Epithelial cell of proximal tubule (primary cell): ENCODE measurements around the gene ACSS3. TPM values are rescaled to one million over a fixed set of nuclear protein-coding genes. Genes with fewer than 3 reads are reported as not detected.

Experiments used
- DNase-seq: peaks from one replicate; pipeline ENCODE4 v3.0.0-alpha.2; 2011; ENCODE audit warnings: low read depth
- H3K4me3 ChIP-seq: 2 replicates; pipeline ENCODE4 v1.5.1; 2011; ENCODE audit warnings: low read depth, mild to moderate bottlenecking, low read length
- total RNA-seq: library from RNA; depleted of rRNA; stranded (reverse); fragments of >200 nt; gene quantifications from 2 replicates; pipeline ENCODE4 v1.2.3, GENCODE V29; 2015
- TF ChIP-seq, protein P1 (sequence below): conservative IDR thresholded peaks from 2 replicates; pipeline ENCODE4 v1.5.1; 2012; ENCODE audit warnings: low read depth, mild to moderate bottlenecking, low read length

The ACSS3 gene
- total RNA-seq, 1 donor from 2014 or later: 3.4 TPM

GRCh38 chr12:81231574-81232368, 153.9 kb downstream of the ACSS3 start:
- TF ChIP-seq, protein P1, sequence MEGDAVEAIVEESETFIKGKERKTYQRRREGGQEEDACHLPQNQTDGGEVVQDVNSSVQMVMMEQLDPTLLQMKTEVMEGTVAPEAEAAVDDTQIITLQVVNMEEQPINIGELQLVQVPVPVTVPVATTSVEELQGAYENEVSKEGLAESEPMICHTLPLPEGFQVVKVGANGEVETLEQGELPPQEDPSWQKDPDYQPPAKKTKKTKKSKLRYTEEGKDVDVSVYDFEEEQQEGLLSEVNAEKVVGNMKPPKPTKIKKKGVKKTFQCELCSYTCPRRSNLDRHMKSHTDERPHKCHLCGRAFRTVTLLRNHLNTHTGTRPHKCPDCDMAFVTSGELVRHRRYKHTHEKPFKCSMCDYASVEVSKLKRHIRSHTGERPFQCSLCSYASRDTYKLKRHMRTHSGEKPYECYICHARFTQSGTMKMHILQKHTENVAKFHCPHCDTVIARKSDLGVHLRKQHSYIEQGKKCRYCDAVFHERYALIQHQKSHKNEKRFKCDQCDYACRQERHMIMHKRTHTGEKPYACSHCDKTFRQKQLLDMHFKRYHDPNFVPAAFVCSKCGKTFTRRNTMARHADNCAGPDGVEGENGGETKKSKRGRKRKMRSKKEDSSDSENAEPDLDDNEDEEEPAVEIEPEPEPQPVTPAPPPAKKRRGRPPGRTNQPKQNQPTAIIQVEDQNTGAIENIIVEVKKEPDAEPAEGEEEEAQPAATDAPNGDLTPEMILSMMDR: no peak
- DNase-seq: no peak

GRCh38 chr12:81245458-81245857, 167.6 kb downstream of the ACSS3 start:
- TF ChIP-seq, protein P1: no peak
- DNase-seq: no peak
- H3K4me3 ChIP-seq: no peak overlapping the region

More at GRCh38 chr12:81231574-81232368, 153.9 kb downstream of the ACSS3 start:
- no peak overlapping the region for H3K4me3 ChIP-seq

DNA sequence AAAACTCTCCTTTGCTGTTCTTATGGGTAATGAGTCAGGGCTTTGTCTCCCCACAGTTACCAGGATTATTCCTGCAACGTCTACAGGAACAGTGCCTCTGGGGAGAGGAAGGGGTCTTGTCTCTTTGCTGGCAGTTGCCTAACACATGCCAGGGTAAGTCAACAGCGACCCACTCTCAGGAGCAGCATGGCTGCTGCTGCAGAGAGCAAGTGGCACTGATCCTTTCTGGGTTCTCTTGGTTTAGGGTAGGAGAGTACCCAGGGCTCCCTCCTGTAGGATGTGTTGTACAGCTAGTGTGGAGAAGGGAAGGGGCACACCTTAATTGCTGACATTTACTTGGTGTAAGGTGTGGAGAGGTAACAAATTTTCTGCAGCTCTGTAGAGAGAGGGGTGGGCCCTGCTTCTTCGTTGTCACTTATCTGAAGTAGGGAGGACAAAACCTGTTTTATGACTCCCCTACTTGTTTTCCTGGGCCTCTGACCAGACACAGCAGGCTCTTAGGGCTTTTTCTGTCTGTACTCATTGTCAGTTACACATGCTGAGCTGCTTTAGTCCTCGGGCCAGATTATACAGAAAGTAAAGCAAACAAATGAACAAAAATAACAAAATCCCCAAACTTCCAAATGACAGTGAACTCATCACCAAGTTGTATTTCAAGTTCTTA, 168.2 kb downstream of the ACSS3 start:
- no peak for DNase-seq
- H3K4me3 ChIP-seq: no peak overlapping the region
- TF ChIP-seq, protein P1: no peak

GRCh38 chr12:81249976-81250375, 172.1 kb downstream of the ACSS3 start:
- no peak overlapping the region for H3K4me3 ChIP-seq
- TF ChIP-seq, protein P1: no peak
- no peak for DNase-seq

GRCh38 chr12:81252228-81252627, 174.3 kb downstream of the ACSS3 start:
- TF ChIP-seq, protein P1: no peak
- no peak overlapping the region for H3K4me3 ChIP-seq
- DNase-seq: no peak

- no peak overlapping the region for H3K4me3 ChIP-seq
- TF ChIP-seq, protein P1: no peak
- DNase-seq: no peak
These were observed 175.5 kb downstream of the ACSS3 start for GRCh38 chr12:81253360-81253759.
